ENCODE measurements around the gene GALNT12.

GRCh38 chr9:98832768-98833089 is 25.3 kb downstream of the GALNT12 start:
- TF ChIP-seq ETS1 (IDR thresholded peaks at IDR 0.05) (no peak), NANOG (IDR thresholded peaks at IDR 0.05; ENCODE audit: borderline replicate concordance) (no peak), CTCF (conservative IDR thresholded peaks at IDR 0.05; ENCODE audit: low read depth in 2 of 2) (no peak), POLR2AphosphoS5 (IDR thresholded peaks at IDR 0.05; ENCODE audit: low read depth) (no peak), REST (IDR thresholded peaks at IDR 0.05; ENCODE audit: unreplicated experiment) (no peak), EZH2phosphoT487 (IDR thresholded peaks at IDR 0.05; ENCODE audit: unreplicated experiment) (no peak)
